HG02678 (cell line): ENCODE data around the gene ZNRF4.

Experiments used
- ATAC-seq: cut with Tn5 transposase; IDR thresholded peaks from one replicate; pipeline ENCODE4 v1.9.1; 2021; ENCODE audit warnings: mild to moderate bottlenecking, moderate library complexity; ENCODE audit not compliant: unreplicated experiment

ZNRF4 gene

GRCh38 chr19:5501907-5502306 is 46.7 kb downstream of the ZNRF4 start:
- no peak for ATAC-seq

- no peak for ATAC-seq
Measured at GRCh38 chr19:5503598-5503997, 48.4 kb downstream of the ZNRF4 start.

- ATAC-seq, result no peak
Measured at GRCh38 chr19:5504114-5504513, 48.9 kb downstream of the ZNRF4 start.
